Femur (tissue), 1 donor: ENCODE results near the gene GON4L.
A peak's percentile ranks its signal among the peaks of the same experiment; 100 is the strongest.
"Not testable (repeated sequence)": the region's sequence is repeated elsewhere in the genome, so short reads cannot be mapped to it uniquely, and the experiment has no call there.

Experiments
- DNase-seq: peaks from one replicate; pipeline ENCODE4 v3.0.0-alpha.2; 2017

Gene GON4L

GRCh38 chr1:155873860-155874259, 16.8 kb upstream of the GON4L start:
- DNase-seq: peak; percentile 45

DNA sequence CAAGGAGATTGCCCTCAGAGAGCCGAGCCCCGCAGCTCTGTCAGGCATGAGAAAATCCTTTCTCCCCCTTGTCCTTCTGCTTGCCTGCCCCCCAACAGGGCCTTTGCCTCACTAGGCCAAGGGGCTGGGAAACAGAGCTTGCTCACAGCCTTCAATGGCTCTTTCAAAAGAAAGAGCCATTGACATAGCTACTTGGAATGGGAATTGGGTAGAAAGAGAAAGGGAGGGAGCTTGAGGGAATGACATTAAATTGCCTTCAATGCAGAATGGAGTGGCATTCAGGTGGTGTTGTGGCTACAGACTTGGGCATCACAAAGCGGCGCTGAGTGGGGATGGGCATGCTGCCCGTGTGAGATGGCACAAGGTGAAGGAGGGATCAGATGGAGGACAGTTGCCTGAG, 15.5 kb upstream of the GON4L start:
- DNase-seq: no peak

GRCh38 chr1:155871390-155871789, 14.4 kb upstream of the GON4L start:
- peak; percentile 83 for DNase-seq

GRCh38 chr1:155867766-155868165, 10.8 kb upstream of the GON4L start:
- no peak for DNase-seq

GRCh38 chr1:155864393-155864792, 7.4 kb upstream of the GON4L start:
- no peak for DNase-seq

- no peak for DNase-seq
These were observed 4.9 kb upstream of the GON4L start for GRCh38 chr1:155861896-155862295.

DNA sequence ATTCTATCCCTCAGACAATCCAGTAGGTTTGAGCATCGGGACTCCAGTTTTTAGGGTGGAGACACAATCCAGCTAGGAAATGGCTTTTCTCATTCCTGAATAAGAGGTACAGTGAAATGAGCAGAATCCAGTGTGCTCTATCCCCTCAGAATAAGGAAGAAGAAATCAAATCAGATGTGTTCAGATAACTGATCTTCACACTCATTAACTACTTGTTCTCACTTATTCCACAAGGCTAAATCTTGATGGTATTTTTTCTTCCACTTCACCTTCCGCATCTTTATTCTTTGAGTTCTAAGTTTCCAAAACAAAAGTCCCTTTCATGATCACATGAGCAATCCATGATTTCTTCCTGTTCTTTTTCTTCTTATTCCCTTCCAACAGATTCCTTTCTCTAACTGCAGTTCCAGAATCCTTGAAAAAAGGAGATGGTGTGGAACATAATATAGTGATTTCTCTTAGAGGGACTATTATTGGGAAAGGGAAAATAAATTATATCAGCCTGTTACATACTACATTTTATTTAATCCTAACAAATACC, 4.0 kb upstream of the GON4L start:
- no peak for DNase-seq

DNA sequence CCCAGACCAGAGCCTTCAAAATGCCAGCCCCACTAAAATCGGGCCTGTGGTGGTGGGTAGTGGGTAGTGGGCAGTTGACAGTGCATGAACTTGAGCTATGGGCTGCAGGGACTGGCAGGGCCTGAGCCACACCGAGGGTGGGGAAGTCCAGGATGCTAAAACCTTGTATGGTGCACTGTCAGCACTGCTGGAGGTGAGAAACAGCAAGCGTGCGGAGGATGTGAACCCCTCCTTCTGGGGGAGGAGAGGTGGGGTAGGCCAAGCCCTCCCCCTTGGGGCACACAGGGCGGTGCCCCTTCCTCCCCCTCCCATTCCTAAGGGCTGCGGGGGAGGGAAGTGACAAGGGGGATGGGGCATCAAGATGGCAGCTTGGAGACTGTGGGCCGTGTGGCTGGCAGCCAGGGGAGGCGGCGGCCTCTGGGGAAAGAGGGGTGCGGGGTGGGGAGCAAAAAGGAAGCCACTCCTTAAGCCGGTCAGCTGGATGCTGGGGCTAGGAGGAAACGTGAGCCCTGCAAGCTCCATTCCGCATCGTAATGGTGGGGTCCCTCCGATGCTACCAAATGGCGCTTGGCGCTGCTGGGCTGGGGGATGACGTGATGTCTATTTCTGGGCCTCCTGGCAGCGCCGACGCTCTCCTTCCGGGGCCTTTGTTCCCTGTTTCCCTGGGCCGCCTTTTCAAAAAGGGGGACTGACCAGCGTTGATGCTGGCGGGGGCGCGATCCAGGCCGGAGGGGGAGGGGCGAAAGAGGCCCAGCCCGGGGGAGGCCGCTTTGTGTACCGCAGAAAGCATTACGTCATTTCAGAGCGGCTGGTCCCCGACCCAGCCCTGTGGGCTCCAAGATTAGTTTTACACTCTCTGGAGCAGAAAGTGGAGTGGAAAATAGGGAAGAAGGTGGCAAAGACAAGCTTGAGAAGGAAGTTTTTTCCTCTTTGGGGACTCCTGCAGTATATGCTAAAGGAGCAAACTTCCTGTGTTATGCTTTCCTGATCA, 3.2 kb upstream of the GON4L start:
- peak; percentile 94 for DNase-seq

DNA sequence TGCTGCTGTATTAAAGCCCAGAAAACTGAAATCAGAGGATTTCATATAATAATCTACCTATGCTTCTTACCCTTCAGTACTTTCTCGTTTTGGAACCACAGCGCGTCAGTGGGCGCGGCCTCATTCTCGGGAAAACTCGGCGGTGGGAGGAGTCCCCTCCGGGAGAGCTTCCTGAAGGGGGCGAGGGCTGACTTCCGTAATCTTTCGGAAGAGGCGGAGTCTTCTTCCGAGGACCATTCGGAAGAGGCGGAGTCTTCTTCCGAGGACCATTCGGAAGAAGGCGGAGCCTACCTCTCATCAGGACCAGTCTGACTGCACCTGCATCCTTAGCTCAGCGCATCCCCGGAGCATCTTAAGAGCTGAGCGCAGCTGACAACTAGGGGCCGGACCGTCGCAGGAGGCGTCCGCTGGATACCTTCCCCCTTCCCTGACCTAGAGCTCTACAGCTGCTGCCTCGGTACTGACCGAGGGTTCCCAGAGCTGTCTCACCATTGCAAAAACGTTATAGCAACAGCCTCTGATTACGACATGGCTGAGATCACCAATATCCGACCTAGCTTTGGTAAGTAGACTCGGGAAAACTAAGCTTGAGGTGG, 2.3 kb upstream of the GON4L start, which contains the start of gene SYT11:
Gene SYT11, plus strand, starts transcription at position 334 of the 596 bp plus-strand sequence. Its CDS starts 195 bp downstream, at position 529.
- peak; percentile 97 for DNase-seq

DNA sequence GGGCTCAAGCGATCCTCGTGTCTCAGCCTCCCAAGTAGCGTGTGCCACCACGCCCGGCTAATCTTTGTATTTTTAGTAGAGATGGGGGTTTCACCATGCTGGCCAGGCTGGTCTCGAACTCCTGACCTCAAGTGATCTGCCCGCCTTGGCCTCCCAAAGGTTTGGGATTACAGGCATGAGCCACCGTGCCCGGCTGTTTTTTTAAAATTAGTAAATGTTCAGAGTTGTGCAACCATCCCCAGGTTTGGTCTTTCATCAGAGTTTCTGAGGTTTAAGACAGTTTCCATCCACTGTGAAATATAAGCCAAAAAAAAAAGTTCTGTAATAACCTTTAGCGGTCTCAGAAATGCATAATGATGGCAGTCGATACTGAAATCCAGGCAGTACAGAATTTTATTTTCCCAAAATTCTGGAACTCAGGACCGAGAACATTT, 1.8 kb upstream of the GON4L start:
- peak; percentile 26 for DNase-seq

DNA sequence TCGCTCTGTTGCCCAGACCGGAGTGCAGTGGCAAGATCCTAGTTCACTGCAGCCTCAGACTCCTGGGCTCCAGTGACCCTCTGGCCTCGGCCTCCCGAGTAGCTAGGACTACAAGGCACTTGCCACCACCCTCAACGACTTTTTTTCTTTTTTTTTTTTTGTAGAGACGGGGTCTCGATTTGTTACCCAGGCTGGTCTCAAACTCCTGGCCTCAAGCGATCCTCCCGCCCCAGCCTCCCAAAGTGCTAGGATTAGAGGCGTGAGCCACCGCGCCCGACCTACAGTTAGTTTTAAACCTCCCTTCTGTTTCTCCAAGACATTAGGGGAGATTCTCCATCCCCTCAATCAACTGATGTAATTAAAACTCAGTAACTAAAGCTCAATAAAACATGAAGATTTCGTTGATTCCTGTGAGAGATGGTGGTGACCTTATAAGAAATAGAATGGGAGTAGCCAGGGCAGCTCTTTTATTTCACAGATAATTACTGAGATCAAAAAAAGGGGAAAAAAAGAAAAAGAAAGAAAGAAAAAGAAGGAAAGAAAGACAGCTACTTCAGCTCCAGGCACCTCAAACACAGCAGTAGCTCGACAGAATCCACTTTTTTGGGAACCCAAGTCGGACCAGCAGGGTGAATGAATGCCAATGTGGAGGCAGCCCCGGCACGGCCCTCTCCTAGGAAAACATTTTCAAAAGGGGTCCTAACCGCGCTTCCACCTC, 598 bp downstream of the GON4L start:
- no peak for DNase-seq

GRCh38 chr1:155850345-155850744, 6.7 kb downstream of the GON4L start:
- no peak for DNase-seq

DNA sequence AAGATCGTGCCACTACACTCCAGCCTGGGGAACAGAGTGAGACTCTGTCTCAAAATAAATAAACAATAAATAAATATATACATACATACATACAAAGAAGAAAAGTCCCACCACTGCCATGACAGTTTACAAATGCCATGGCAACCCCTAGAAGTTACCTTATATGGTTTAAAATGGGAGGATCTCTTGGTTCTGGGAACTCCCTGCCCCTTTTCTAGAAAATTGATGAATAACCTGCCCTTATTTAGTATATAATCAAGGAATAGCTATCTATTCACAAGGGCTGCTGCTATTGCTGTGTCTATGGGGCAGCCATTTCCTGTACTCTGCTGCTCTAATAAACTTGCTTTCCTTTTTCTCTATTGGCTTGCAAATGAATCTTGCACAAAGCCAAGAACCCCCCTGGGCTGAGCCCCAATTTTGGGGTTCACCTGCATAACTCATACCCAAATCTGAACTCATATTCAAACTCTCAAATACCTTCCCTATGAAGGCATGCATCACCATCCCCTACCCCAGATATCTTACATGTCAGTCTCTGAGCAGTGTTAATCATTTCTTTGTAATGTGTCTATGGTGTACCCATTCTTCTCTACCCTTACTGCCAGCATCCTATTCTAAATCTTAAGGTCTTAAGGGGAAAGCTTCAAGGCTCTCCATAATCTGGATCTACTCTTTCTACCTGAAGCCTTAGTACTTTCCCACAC, 9.0 kb downstream of the GON4L start:
- no peak for DNase-seq

- no peak for DNase-seq
These were observed 12.1 kb downstream of the GON4L start for GRCh38 chr1:155844860-155845421.

DNA sequence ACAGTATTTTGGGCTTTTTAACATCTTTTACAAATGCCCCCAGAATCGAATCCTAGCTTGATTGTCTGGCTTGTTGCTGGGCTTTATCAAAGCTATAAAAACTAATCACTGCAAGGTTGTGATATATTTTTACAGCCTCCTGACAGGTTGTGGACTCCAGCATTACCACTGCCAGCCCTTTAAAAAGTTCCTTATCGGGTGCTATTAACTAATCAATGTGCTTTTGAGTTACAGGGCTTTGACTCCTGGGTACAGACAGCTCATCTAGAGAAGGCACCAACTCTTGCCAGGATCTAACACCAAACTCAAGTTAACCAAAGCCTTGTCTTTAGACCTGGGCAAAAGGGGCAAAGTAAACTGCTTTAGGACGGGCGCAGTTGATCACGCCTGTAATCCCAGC, 16.6 kb downstream of the GON4L start:
- no peak for DNase-seq

GRCh38 chr1:155835548-155835947, 21.5 kb downstream of the GON4L start:
- DNase-seq: no peak

DNA sequence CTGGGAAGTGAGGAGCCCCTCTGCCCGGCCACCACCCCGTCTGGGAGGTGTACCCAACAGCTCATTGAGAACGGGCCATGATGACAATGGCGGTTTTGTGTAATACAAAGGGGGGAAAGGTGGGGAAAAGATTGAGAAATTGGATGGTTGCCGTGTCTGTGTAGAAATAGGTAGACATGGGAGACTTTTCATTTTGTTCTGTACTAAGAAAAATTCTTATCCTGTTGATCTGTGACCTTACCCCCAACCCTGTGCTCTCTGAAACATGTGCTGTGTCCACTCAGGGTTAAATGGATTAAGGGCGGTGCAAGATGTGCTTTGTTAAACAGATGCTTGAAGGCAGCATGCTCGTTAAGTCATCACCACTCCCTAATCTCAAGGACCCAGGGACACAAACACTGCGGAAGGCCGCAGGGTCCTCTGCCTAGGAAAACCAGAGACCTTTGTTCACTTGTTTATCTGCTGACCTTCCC, 22.1 kb downstream of the GON4L start:
- not testable (repeated sequence) for DNase-seq

DNA sequence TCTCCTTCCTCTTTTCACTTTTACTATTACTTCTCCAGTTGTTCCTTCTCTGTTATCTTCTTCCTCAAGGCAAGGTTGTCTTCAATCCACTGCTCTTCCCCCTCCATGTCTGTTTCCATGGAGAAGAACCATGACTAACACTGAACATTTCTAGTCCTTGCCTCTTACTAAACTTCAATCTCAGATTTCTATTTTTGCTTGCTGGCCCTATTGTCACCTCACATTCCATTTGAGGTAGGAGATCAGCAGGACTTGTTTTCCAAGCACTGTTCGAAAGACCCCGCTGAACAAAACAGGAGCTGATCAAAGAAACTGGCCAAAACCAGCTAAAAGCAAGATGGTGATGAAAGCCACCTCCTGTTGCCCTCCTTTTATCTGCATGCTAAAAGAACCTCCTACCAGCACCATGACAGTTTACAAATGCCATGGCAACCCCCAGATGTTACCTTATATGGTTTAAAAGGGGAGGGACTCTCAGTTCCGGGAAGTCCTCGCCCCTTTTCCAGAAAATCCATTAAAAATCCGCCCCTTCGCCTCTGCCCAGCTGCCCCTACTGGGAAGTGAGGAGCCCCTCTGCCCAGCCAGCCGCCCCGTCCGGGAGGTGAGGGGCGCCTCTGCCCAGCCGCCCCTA, 22.6 kb downstream of the GON4L start:
- DNase-seq: no peak

- no peak for DNase-seq
These were observed 23.2 kb downstream of the GON4L start for GRCh38 chr1:155833665-155834295.

- DNase-seq: no peak
These were observed 25.6 kb downstream of the GON4L start for GRCh38 chr1:155831279-155831976.
